ENCODE measurements around the gene SPATA6.

The SPATA6 gene

DNA sequence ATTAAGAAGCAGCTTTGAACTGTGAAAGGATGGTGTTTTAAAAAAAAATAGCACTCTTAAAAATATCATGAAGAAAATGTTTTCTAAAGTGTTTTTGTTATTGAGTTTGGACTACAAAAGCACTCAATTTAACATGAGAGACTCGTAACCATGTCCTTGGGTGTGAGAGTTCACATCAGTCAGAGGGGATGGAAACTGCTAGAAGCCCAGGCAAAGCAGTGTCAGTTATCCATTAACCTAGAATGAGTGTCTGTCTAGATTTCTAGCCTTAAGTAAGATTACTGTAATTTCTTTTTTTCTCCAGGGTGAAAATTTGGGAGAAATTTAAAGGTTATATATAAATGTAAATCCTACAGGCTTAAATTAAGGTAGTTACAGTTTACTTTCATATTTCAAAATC lies 217.8 kb downstream of the SPATA6 start:
- H3K9me2 ChIP-seq (ENCODE audit: low read depth, low read length) = no peaks in the 10 kb centered on the region
- no peak for TF ChIP-seq EZH2 (IDR thresholded peaks at IDR 0.05; ENCODE audit: borderline replicate concordance, low read length)
- TF ChIP-seq, protein P1, sequence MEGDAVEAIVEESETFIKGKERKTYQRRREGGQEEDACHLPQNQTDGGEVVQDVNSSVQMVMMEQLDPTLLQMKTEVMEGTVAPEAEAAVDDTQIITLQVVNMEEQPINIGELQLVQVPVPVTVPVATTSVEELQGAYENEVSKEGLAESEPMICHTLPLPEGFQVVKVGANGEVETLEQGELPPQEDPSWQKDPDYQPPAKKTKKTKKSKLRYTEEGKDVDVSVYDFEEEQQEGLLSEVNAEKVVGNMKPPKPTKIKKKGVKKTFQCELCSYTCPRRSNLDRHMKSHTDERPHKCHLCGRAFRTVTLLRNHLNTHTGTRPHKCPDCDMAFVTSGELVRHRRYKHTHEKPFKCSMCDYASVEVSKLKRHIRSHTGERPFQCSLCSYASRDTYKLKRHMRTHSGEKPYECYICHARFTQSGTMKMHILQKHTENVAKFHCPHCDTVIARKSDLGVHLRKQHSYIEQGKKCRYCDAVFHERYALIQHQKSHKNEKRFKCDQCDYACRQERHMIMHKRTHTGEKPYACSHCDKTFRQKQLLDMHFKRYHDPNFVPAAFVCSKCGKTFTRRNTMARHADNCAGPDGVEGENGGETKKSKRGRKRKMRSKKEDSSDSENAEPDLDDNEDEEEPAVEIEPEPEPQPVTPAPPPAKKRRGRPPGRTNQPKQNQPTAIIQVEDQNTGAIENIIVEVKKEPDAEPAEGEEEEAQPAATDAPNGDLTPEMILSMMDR (IDR thresholded peaks at IDR 0.05; ENCODE audit: low read length) = no peak
- H3F3A ChIP-seq (ENCODE audit: insufficient read depth, low read length) = no peaks in the 10 kb centered on the region
- H3K9me3 ChIP-seq (ENCODE audit: low read length) = no peaks in the 10 kb centered on the region
- H3K27ac ChIP-seq (ENCODE audit: low read depth, low read length, poor library complexity, severe bottlenecking) = no peak overlapping the region
- no peaks in the 10 kb centered on the region for H3K36me3 ChIP-seq (ENCODE audit: insufficient read depth, low read length)
- no peaks in the 10 kb centered on the region for H4K20me1 ChIP-seq (ENCODE audit: insufficient read depth, low read length)
- H3K9ac ChIP-seq (ENCODE audit: low read length) = no peak overlapping the region
- H3K79me2 ChIP-seq (ENCODE audit: insufficient read depth, low read length) = no peaks in the 10 kb centered on the region
- no peaks in the 10 kb centered on the region for H3K27me3 ChIP-seq (ENCODE audit: insufficient read depth, low read length)
- H3K4me3 ChIP-seq (ENCODE audit: low read depth, low read length, poor library complexity, severe bottlenecking) = no peak overlapping the region
- no peak overlapping the region for H2AFZ ChIP-seq (ENCODE audit: low read length)
- no peak overlapping the region for H3K4me2 ChIP-seq (ENCODE audit: low read length)
- H3K4me1 ChIP-seq (ENCODE audit: insufficient read depth, low read length, severe bottlenecking) = no peaks in the 10 kb centered on the region

GRCh38 chr1:48251821-48252220 lies 220.2 kb downstream of the SPATA6 start:
- H3K36me3 ChIP-seq (ENCODE audit: insufficient read depth, low read length) = no peaks in the 10 kb centered on the region
- H3K79me2 ChIP-seq (ENCODE audit: insufficient read depth, low read length) = no peaks in the 10 kb centered on the region
- no peaks in the 10 kb centered on the region for H3K27me3 ChIP-seq (ENCODE audit: insufficient read depth, low read length)
- H3F3A ChIP-seq (ENCODE audit: insufficient read depth, low read length) = no peaks in the 10 kb centered on the region
- H3K9me2 ChIP-seq (ENCODE audit: low read depth, low read length) = no peaks in the 10 kb centered on the region
- H3K9ac ChIP-seq (ENCODE audit: low read length) = no peak overlapping the region
- no peaks in the 10 kb centered on the region for H3K4me1 ChIP-seq (ENCODE audit: insufficient read depth, low read length, severe bottlenecking)
- H3K27ac ChIP-seq (ENCODE audit: low read depth, low read length, poor library complexity, severe bottlenecking) = no peak overlapping the region
- no peaks in the 10 kb centered on the region for H4K20me1 ChIP-seq (ENCODE audit: insufficient read depth, low read length)
- H3K9me3 ChIP-seq (ENCODE audit: low read length) = no peaks in the 10 kb centered on the region
- H2AFZ ChIP-seq (ENCODE audit: low read length) = no peak overlapping the region
- no peak for TF ChIP-seq EZH2 (IDR thresholded peaks at IDR 0.05; ENCODE audit: borderline replicate concordance, low read length)
- TF ChIP-seq, protein P1 (IDR thresholded peaks at IDR 0.05; ENCODE audit: low read length) = no peak
- H3K4me2 ChIP-seq (ENCODE audit: low read length) = no peak overlapping the region
- H3K4me3 ChIP-seq (ENCODE audit: low read depth, low read length, poor library complexity, severe bottlenecking) = no peak overlapping the region

GRCh38 chr1:48251323-48251722 lies 220.7 kb downstream of the SPATA6 start:
- no peaks in the 10 kb centered on the region for H3K79me2 ChIP-seq (ENCODE audit: insufficient read depth, low read length)
- no peaks in the 10 kb centered on the region for H3K9me3 ChIP-seq (ENCODE audit: low read length)
- no peak overlapping the region for H3K9ac ChIP-seq (ENCODE audit: low read length)
- no peaks in the 10 kb centered on the region for H3K36me3 ChIP-seq (ENCODE audit: insufficient read depth, low read length)
- no peak overlapping the region for H3K4me2 ChIP-seq (ENCODE audit: low read length)
- no peak overlapping the region for H3K4me3 ChIP-seq (ENCODE audit: low read depth, low read length, poor library complexity, severe bottlenecking)
- no peaks in the 10 kb centered on the region for H3K27me3 ChIP-seq (ENCODE audit: insufficient read depth, low read length)
- no peak overlapping the region for H2AFZ ChIP-seq (ENCODE audit: low read length)
- H3K27ac ChIP-seq (ENCODE audit: low read depth, low read length, poor library complexity, severe bottlenecking) = no peak overlapping the region
- H4K20me1 ChIP-seq (ENCODE audit: insufficient read depth, low read length) = no peaks in the 10 kb centered on the region
- H3F3A ChIP-seq (ENCODE audit: insufficient read depth, low read length) = no peaks in the 10 kb centered on the region
- TF ChIP-seq, protein P1 (IDR thresholded peaks at IDR 0.05; ENCODE audit: low read length) = no peak
- TF ChIP-seq EZH2 (IDR thresholded peaks at IDR 0.05; ENCODE audit: borderline replicate concordance, low read length) = no peak
- no peaks in the 10 kb centered on the region for H3K4me1 ChIP-seq (ENCODE audit: insufficient read depth, low read length, severe bottlenecking)
- no peaks in the 10 kb centered on the region for H3K9me2 ChIP-seq (ENCODE audit: low read depth, low read length)

Measured in OCI-LY1 (cell line).